Measurements from ENCODE around the gene ADGRA3. TPM values are rescaled to one million over a fixed set of nuclear protein-coding genes. Genes with fewer than 3 reads are reported as not detected.

The ADGRA3 gene
- total RNA-seq, 1 experiment from 2014 or later, result 40.5 TPM

DNA sequence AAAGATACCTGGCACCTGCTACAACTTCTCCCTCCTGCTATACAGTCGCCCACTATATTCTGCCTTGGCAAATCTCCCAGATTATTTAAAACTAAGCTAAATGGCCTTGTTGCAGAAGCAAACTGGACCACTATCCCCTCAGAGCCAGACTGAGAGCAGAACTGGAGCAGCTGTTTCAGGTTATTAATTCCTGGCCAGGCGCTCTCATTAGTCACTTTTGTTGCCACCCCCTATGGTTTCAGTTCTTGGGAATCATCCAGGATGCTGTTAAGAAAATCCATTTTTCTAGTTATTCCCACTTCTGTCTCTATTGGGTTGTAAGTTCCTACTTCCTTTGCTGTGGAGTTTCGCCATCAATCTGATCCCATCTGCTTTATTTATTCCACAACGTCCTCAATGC, 30.1 kb downstream of the ADGRA3 start (continued):
- TF ChIP-seq, protein P1, sequence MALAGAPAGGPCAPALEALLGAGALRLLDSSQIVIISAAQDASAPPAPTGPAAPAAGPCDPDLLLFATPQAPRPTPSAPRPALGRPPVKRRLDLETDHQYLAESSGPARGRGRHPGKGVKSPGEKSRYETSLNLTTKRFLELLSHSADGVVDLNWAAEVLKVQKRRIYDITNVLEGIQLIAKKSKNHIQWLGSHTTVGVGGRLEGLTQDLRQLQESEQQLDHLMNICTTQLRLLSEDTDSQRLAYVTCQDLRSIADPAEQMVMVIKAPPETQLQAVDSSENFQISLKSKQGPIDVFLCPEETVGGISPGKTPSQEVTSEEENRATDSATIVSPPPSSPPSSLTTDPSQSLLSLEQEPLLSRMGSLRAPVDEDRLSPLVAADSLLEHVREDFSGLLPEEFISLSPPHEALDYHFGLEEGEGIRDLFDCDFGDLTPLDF (CRISPR knock-in tag; IDR thresholded peaks at IDR 0.05), result no peak
- TF ChIP-seq NFYB (CRISPR knock-in tag; conservative IDR thresholded peaks at IDR 0.05; ENCODE audit: low read depth) (no peak), GRHL2 (CRISPR knock-in tag; IDR thresholded peaks at IDR 0.05; ENCODE audit: insufficient replicate concordance, severe bottlenecking) (no peak), MXD4 (CRISPR knock-in tag; IDR thresholded peaks at IDR 0.05; ENCODE audit: borderline replicate concordance) (no peak), TEAD1 (CRISPR knock-in tag; IDR thresholded peaks at IDR 0.05) (no peak)
- TF ChIP-seq, protein P2, sequence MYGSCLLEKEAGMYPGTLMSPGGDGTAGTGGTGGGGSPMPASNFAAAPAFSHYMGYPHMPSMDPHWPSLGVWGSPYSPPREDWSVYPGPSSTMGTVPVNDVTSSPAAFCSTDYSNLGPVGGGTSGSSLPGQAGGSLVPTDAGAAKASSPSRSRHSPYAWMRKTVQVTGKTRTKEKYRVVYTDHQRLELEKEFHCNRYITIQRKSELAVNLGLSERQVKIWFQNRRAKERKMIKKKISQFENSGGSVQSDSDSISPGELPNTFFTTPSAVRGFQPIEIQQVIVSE (CRISPR knock-in tag; IDR thresholded peaks at IDR 0.05; ENCODE audit: borderline replicate concordance), result no peak

DNA sequence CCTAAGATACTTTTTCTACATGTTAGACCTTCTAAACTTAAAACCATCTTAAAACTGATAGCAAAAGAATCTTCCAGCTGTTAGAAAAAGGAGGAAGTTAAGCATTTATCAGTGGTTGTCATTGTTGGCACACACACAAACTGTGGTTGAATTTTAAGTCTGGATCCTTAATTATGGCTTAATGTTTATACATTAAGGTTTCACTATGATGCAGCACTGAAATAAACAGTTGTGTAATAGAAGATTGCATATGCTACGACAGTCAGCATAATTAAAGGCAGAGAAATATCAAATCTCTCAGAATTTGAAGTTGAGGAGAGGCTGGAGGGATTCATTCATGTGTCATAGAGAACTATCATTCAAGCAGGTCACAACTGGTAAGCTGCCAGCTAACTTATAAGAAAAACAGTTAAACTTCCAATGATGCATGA, 32.3 kb downstream of the ADGRA3 start:
- ATAC-seq, result no peak
- Mint-ChIP-seq H3K9me3 (peaks cover 10% of the 10 kb centered on the region), H3K4me1 (peaks cover 73% of the 10 kb centered on the region), H3K4me3 (no peak overlapping the region), H3K36me3 (peaks cover 11% of the 10 kb centered on the region), H3K27ac (peak overlapping the region; percentile 72; the same call in 1 of the 2 replicates), H3K27me3 (ENCODE audit: low read depth) (no peaks in the 10 kb centered on the region)
- no peak for DNase-seq (ENCODE audit: low spot score)
- CTCF ChIA-PET, result no interaction called here
- POLR2A ChIA-PET, result no interaction called here
- TF ChIP-seq, protein P3, sequence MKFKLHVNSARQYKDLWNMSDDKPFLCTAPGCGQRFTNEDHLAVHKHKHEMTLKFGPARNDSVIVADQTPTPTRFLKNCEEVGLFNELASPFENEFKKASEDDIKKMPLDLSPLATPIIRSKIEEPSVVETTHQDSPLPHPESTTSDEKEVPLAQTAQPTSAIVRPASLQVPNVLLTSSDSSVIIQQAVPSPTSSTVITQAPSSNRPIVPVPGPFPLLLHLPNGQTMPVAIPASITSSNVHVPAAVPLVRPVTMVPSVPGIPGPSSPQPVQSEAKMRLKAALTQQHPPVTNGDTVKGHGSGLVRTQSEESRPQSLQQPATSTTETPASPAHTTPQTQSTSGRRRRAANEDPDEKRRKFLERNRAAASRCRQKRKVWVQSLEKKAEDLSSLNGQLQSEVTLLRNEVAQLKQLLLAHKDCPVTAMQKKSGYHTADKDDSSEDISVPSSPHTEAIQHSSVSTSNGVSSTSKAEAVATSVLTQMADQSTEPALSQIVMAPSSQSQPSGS (CRISPR knock-in tag; IDR thresholded peaks at IDR 0.05; ENCODE audit: borderline replicate concordance, low read depth), result no peak
- TF ChIP-seq, protein P4, sequence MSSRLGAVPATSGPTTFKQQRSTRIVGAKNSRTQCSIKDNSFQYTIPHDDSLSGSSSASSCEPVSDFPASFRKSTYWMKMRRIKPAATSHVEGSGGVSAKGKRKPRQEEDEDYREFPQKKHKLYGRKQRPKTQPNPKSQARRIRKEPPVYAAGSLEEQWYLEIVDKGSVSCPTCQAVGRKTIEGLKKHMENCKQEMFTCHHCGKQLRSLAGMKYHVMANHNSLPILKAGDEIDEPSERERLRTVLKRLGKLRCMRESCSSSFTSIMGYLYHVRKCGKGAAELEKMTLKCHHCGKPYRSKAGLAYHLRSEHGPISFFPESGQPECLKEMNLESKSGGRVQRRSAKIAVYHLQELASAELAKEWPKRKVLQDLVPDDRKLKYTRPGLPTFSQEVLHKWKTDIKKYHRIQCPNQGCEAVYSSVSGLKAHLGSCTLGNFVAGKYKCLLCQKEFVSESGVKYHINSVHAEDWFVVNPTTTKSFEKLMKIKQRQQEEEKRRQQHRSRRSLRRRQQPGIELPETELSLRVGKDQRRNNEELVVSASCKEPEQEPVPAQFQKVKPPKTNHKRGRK (CRISPR knock-in tag; IDR thresholded peaks at IDR 0.05; ENCODE audit: borderline replicate concordance), result no peak
- TF ChIP-seq ZNF396 (CRISPR knock-in tag; IDR thresholded peaks at IDR 0.05; ENCODE audit: borderline replicate concordance) (no peak), ZNF423 (CRISPR knock-in tag; IDR thresholded peaks at IDR 0.05) (no peak), ZNF121 (CRISPR knock-in tag; IDR thresholded peaks at IDR 0.05) (no peak)
- TF ChIP-seq, protein P5, sequence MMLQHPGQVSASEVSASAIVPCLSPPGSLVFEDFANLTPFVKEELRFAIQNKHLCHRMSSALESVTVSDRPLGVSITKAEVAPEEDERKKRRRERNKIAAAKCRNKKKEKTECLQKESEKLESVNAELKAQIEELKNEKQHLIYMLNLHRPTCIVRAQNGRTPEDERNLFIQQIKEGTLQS (CRISPR knock-in tag; conservative IDR thresholded peaks at IDR 0.05), result no peak
- TF ChIP-seq, protein P6, sequence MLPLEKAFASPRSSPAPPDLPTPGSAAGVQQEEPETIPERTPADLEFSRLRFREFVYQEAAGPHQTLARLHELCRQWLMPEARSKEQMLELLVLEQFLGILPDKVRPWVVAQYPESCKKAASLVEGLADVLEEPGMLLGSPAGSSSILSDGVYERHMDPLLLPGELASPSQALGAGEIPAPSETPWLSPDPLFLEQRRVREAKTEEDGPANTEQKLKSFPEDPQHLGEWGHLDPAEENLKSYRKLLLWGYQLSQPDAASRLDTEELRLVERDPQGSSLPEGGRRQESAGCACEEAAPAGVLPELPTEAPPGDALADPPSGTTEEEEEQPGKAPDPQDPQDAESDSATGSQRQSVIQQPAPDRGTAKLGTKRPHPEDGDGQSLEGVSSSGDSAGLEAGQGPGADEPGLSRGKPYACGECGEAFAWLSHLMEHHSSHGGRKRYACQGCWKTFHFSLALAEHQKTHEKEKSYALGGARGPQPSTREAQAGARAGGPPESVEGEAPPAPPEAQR (CRISPR knock-in tag; IDR thresholded peaks at IDR 0.05), result no peak
- TF ChIP-seq, protein P7, sequence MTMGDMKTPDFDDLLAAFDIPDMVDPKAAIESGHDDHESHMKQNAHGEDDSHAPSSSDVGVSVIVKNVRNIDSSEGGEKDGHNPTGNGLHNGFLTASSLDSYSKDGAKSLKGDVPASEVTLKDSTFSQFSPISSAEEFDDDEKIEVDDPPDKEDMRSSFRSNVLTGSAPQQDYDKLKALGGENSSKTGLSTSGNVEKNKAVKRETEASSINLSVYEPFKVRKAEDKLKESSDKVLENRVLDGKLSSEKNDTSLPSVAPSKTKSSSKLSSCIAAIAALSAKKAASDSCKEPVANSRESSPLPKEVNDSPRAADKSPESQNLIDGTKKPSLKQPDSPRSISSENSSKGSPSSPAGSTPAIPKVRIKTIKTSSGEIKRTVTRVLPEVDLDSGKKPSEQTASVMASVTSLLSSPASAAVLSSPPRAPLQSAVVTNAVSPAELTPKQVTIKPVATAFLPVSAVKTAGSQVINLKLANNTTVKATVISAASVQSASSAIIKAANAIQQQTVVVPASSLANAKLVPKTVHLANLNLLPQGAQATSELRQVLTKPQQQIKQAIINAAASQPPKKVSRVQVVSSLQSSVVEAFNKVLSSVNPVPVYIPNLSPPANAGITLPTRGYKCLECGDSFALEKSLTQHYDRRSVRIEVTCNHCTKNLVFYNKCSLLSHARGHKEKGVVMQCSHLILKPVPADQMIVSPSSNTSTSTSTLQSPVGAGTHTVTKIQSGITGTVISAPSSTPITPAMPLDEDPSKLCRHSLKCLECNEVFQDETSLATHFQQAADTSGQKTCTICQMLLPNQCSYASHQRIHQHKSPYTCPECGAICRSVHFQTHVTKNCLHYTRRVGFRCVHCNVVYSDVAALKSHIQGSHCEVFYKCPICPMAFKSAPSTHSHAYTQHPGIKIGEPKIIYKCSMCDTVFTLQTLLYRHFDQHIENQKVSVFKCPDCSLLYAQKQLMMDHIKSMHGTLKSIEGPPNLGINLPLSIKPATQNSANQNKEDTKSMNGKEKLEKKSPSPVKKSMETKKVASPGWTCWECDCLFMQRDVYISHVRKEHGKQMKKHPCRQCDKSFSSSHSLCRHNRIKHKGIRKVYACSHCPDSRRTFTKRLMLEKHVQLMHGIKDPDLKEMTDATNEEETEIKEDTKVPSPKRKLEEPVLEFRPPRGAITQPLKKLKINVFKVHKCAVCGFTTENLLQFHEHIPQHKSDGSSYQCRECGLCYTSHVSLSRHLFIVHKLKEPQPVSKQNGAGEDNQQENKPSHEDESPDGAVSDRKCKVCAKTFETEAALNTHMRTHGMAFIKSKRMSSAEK (CRISPR knock-in tag; IDR thresholded peaks at IDR 0.05; ENCODE audit: borderline replicate concordance), result no peak
- TF ChIP-seq, protein P8, sequence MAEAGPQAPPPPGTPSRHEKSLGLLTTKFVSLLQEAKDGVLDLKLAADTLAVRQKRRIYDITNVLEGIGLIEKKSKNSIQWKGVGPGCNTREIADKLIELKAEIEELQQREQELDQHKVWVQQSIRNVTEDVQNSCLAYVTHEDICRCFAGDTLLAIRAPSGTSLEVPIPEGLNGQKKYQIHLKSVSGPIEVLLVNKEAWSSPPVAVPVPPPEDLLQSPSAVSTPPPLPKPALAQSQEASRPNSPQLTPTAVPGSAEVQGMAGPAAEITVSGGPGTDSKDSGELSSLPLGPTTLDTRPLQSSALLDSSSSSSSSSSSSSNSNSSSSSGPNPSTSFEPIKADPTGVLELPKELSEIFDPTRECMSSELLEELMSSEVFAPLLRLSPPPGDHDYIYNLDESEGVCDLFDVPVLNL (CRISPR knock-in tag; IDR thresholded peaks at IDR 0.05; ENCODE audit: borderline replicate concordance, low read depth), result no peak
- TF ChIP-seq, protein P9, sequence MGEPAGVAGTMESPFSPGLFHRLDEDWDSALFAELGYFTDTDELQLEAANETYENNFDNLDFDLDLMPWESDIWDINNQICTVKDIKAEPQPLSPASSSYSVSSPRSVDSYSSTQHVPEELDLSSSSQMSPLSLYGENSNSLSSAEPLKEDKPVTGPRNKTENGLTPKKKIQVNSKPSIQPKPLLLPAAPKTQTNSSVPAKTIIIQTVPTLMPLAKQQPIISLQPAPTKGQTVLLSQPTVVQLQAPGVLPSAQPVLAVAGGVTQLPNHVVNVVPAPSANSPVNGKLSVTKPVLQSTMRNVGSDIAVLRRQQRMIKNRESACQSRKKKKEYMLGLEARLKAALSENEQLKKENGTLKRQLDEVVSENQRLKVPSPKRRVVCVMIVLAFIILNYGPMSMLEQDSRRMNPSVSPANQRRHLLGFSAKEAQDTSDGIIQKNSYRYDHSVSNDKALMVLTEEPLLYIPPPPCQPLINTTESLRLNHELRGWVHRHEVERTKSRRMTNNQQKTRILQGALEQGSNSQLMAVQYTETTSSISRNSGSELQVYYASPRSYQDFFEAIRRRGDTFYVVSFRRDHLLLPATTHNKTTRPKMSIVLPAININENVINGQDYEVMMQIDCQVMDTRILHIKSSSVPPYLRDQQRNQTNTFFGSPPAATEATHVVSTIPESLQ (CRISPR knock-in tag; IDR thresholded peaks at IDR 0.05), result no peak
